Astrocyte of the hippocampus (primary cell): ENCODE data around the gene SNRNP70.
"Not testable (repeated sequence)": the region's sequence is repeated elsewhere in the genome, so short reads cannot be mapped to it uniquely, and the experiment has no call there.

ENCODE experiments used
- DNase-seq: peaks from one replicate; pipeline ENCODE4 v3.0.0; 2011; ENCODE audit warnings: low read depth, low spot score

SNRNP70 gene

GRCh38 chr19:49145573-49146407 is 60.5 kb downstream of the SNRNP70 start:
- DNase-seq: peak; percentile 92

GRCh38 chr19:49146408-49146770 is 61.1 kb downstream of the SNRNP70 start:
- DNase-seq: not testable (repeated sequence)

GRCh38 chr19:49148044-49148682 is 62.9 kb downstream of the SNRNP70 start:
- no peak for DNase-seq

- DNase-seq: peak; percentile 97
Measured at GRCh38 chr19:49148784-49149651, 63.8 kb downstream of the SNRNP70 start.

- DNase-seq: peak; percentile 92
Measured at GRCh38 chr19:49149652-49150105, 64.4 kb downstream of the SNRNP70 start.

GRCh38 chr19:49150106-49150943 is 65.1 kb downstream of the SNRNP70 start:
- peak; percentile 89 for DNase-seq

- DNase-seq: no peak
Measured at GRCh38 chr19:49150944-49151243, 65.6 kb downstream of the SNRNP70 start.

GRCh38 chr19:49151267-49152118 is 66.2 kb downstream of the SNRNP70 start:
- DNase-seq: peak; percentile 53

- no peak for DNase-seq
Measured at GRCh38 chr19:49152119-49152550, 66.9 kb downstream of the SNRNP70 start.

GRCh38 chr19:49153167-49153809 is 68.0 kb downstream of the SNRNP70 start:
- DNase-seq: no peak

- no peak for DNase-seq
Measured at GRCh38 chr19:49154279-49154678, 69.0 kb downstream of the SNRNP70 start.

- no peak for DNase-seq
Measured at GRCh38 chr19:49155005-49155819, 70.0 kb downstream of the SNRNP70 start, which contains the start of gene HRC. Gene HRC (minus strand): TSS chr19:49155396. CDS start chr19:49155237, 159 bp downstream.

- no peak for DNase-seq
Measured at GRCh38 chr19:49155820-49156346, 70.6 kb downstream of the SNRNP70 start.

GRCh38 chr19:49157445-49158224 is 72.4 kb downstream of the SNRNP70 start, which contains the start of gene TRPM4:
Gene TRPM4 (plus strand): TSS chr19:49157792. CDS start chr19:49157867, 75 bp downstream.
- DNase-seq: peak; percentile 90
